ENCODE results near the gene BMP7.

The BMP7 gene

DNA sequence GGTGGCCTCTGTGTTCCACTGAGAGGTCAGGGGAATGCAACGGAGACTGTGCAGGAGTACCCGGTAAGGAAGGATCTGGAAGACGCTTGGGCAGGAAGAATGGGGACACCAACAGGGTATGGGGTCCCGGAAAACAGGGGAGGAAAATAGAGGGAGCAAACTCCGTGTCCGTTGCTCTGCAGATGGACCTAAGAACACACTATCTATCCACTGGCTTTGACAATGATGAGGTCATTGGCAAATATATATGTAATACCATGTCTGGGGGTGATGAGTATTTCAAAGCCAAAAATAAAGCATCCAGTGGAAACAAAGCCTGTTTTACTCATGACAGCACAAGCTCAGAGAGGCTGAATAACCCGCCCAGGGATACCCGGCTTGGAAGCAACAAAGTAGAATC, 80.2 kb downstream of the BMP7 start:
- TF ChIP-seq, protein P1, sequence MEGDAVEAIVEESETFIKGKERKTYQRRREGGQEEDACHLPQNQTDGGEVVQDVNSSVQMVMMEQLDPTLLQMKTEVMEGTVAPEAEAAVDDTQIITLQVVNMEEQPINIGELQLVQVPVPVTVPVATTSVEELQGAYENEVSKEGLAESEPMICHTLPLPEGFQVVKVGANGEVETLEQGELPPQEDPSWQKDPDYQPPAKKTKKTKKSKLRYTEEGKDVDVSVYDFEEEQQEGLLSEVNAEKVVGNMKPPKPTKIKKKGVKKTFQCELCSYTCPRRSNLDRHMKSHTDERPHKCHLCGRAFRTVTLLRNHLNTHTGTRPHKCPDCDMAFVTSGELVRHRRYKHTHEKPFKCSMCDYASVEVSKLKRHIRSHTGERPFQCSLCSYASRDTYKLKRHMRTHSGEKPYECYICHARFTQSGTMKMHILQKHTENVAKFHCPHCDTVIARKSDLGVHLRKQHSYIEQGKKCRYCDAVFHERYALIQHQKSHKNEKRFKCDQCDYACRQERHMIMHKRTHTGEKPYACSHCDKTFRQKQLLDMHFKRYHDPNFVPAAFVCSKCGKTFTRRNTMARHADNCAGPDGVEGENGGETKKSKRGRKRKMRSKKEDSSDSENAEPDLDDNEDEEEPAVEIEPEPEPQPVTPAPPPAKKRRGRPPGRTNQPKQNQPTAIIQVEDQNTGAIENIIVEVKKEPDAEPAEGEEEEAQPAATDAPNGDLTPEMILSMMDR (IDR thresholded peaks at IDR 0.05; ENCODE audit: extremely low read depth, missing control alignments), result no peak
- DNase-seq (ENCODE audit: low spot score), result no peak

DNA sequence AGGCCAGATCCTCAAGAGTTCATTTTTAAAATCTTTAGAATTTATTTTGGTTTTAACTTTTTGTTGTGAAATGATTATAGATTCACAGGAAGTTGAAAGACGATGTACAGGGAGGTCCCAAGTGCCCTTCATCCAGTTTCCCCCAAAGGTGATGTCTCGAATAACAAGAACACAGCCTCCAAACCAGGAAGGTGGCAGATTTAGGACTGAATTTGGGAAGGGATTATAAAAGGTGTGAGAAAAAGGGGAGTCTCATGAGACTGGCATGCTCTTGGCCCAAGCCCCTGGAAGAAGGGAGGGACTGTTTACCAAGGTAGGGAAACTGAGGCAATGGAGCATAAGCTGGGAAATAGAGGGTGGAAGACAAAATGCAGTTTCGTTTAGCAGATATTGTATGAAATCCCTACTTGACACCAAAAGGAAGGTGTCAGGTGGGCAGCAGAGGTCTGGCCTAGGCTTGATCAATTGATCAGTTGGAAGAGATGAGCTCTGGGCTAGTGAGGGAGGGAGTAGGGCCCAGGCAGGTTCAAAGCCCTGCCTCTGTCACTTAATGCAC, 81.2 kb downstream of the BMP7 start:
- no peak for DNase-seq (ENCODE audit: low spot score)
- TF ChIP-seq, protein P1 (IDR thresholded peaks at IDR 0.05; ENCODE audit: extremely low read depth, missing control alignments), result no peak

DNA sequence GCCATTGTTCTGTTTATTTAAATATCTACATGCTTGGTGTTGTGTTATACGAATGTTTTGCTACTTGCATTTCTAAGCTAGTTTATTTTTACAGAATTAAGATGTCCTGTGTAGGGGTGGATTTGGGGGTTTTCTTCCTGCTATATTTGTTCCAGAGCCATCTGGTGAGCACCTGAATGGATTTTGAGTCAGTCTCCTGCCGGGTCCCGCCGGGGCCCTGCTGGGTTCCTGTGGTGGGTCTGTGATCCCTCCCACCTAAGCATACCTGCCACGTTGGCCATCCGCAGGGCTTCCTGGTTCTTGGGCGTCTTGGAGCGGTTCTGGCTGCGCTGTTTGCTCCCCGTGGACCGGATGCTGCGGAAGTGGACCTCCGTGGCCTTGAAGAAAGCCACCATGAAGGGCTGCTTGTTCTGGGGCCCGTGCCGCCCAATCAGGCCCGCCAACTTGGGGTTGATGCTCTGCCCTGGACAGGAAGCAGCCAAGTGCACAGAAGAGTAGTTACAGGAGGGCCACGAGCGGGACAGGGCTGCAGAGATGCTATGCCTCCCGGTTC, 82.9 kb downstream of the BMP7 start:
- TF ChIP-seq, protein P1 (IDR thresholded peaks at IDR 0.05; ENCODE audit: extremely low read depth, missing control alignments), result no peak
- DNase-seq (ENCODE audit: low spot score), result no peak

DNA sequence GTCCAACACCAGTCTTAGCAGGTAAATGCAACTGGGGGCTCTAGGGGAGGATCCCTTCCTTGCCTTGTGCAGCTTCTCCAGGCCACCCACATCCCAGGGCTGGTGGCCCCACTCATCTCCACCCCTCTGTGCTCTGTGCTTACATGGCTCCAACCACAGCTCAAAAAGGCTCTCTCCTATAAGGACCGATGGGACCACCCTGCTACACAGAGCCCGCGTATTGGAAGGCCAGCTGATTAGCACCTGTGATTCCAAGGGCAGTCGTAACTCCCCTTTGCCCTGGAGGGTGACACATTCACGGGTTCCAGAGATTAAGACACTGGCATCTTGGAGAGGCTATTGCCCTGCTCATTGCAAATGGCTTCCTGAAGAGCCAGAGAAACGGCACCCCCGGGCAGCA, 84.8 kb downstream of the BMP7 start:
- DNase-seq (ENCODE audit: low spot score), result no peak
- TF ChIP-seq, protein P1 (IDR thresholded peaks at IDR 0.05; ENCODE audit: extremely low read depth, missing control alignments), result no peak

DNA sequence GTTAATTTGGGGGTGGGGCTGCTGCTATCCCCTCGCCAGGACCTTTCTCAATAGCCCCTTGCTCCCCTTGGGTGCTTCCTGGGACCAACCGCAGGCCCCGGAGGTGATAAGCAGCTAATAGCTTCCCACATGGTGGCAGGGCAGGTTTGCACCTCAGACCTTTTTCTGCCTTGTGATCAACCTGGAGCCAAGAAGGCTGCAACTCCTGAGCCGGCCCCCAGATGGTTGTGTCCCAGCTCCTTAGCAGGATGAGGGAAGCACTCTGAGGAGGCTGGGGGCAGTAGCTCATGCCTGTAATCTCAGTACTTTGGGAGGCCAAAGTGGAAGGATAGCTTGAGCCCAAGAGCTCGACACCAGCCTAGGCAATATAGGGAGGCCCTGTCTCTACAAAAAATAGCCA, 85.5 kb downstream of the BMP7 start:
- TF ChIP-seq, protein P1 (IDR thresholded peaks at IDR 0.05; ENCODE audit: extremely low read depth, missing control alignments), result no peak
- DNase-seq (ENCODE audit: low spot score), result no peak

DNA sequence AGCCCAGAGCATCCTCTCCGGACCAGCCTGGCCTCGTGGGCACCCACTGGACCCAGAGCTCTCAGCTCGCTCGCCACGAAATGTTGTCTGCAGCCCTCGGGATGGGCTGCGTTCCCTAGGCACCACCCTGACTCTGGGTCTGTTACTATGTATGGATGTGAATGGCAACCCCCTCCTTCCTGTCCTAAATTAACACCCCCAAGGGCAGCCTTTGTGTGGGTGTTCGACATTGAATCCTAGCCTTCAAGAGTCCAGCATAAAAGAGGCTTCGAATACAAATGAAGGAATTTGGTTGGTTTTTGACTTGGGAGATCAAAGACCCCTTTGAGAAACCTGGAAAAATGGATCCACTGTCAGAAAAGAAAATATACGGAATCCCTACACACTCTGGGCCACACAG, 86.1 kb downstream of the BMP7 start:
- TF ChIP-seq, protein P1 (IDR thresholded peaks at IDR 0.05; ENCODE audit: extremely low read depth, missing control alignments), result no peak
- DNase-seq (ENCODE audit: low spot score), result no peak

DNA sequence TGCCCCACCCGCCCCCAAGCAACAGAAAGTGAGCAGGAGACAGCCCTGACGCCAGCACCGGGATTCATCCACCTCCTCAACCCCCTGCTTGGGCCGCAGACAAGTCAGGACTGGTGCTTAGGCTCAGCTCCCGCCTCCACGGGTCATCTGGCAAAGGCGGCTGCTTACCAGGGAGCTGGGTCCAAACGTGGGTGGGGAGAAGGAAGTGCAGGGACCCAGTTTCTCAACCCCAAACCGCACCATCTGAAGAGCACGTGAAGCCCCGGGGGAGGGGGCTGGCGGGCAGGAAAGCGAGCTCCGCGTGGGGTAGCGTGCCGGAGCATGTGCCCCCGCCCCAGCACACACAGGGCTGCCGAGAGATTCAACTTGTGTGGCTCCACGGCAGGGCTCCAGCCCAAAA, 87.2 kb downstream of the BMP7 start:
- no peak for DNase-seq (ENCODE audit: low spot score)
- TF ChIP-seq, protein P1 (IDR thresholded peaks at IDR 0.05; ENCODE audit: extremely low read depth, missing control alignments), result no peak

All from GM20000 (cell line).